GM10266 (cell line): Measurements from ENCODE around the gene SERF2.
"Not testable (repeated sequence)": the region's sequence is repeated elsewhere in the genome, so short reads cannot be mapped to it uniquely, and the experiment has no call there.

Experiments
- DNase-seq: peaks from one replicate; pipeline ENCODE4 v3.0.0; 2012; ENCODE audit errors: extremely low spot score
- TF ChIP-seq, protein P1 (sequence below): IDR thresholded peaks from 2 replicates; pipeline ENCODE4 v1.5.1; 2012; ENCODE audit warnings: mild to moderate bottlenecking, low read depth; ENCODE audit not compliant: control insufficient read depth, insufficient read depth; ENCODE audit errors: missing control alignments

The SERF2 gene

DNA sequence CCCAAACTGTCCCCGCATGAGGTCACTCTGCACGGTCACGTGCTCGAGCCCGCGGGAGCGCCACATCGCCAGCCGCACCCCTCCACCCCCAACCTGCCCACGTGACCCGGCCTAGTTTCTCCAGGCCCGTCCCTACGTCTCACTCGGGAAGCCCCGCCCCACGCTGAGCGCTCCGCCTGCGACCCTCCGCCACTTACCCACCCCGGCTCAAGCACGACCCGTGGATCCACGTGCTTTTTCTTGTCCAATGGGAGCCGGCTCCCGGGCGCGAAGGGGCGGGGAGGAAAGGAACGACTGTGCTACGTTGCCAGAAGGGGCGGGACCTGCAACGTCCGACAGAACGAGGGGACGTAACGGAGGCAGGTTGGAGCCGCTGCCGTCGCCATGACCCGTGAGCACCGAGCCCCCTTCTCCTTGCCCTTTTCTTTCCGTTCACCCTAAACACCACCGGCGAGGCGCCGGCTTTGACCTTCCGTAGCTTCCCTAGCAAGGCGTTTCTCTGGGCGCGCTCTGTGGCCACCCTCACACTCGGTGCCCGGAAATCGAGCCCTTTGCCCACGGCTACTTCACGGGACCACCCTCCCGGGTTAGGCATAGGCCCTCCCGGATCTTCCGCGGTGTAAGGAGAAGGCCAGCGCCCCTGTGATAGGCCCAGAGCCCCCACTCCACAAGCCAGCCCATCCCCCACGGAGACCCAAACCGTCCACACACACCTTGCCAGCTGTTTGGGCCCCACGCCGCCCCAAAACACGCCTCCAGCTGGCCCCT lies at the start of gene SERF2:
Gene SERF2, plus strand, starts transcription at position 328 of the 768 bp plus-strand sequence. Its CDS starts 57 bp downstream, at position 385.
- peak; percentile 94 for DNase-seq
- TF ChIP-seq, protein P1, sequence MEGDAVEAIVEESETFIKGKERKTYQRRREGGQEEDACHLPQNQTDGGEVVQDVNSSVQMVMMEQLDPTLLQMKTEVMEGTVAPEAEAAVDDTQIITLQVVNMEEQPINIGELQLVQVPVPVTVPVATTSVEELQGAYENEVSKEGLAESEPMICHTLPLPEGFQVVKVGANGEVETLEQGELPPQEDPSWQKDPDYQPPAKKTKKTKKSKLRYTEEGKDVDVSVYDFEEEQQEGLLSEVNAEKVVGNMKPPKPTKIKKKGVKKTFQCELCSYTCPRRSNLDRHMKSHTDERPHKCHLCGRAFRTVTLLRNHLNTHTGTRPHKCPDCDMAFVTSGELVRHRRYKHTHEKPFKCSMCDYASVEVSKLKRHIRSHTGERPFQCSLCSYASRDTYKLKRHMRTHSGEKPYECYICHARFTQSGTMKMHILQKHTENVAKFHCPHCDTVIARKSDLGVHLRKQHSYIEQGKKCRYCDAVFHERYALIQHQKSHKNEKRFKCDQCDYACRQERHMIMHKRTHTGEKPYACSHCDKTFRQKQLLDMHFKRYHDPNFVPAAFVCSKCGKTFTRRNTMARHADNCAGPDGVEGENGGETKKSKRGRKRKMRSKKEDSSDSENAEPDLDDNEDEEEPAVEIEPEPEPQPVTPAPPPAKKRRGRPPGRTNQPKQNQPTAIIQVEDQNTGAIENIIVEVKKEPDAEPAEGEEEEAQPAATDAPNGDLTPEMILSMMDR: no peak

GRCh38 chr15:43746245-43746902 lies 45.7 kb upstream of the SERF2 start, which contains the start of gene PDIA3:
PDIA3 (plus strand) TSS chr15:43746438; CDS start chr15:43746540, 102 bp downstream.
- DNase-seq: peak; percentile 93

DNA sequence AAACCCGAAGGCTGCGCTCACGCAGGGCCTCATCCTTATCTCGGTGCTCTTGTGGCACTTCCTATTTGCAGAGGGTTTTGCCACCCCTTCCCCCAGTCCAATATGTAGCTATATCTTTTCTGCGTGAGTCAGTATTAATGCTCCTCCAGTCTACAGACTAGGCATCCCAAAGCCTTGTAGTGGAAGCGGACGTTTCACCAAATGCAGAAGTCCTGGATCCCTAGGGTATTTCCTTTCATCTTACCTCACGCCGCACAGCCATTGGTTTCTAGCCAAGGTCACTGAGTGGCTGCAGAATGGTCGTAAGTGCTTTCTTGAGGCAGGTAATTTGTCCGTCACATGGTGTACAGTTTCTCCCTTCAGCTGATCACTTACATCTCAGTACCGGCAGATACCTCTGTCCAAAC lies 45.2 kb upstream of the SERF2 start:
- not testable (repeated sequence) for DNase-seq

- no peak for DNase-seq
- TF ChIP-seq, protein P1: no peak
Measured at GRCh38 chr15:43748376-43748775, 43.7 kb upstream of the SERF2 start.

GRCh38 chr15:43749690-43750345 lies 42.3 kb upstream of the SERF2 start:
- TF ChIP-seq, protein P1: no peak

DNA sequence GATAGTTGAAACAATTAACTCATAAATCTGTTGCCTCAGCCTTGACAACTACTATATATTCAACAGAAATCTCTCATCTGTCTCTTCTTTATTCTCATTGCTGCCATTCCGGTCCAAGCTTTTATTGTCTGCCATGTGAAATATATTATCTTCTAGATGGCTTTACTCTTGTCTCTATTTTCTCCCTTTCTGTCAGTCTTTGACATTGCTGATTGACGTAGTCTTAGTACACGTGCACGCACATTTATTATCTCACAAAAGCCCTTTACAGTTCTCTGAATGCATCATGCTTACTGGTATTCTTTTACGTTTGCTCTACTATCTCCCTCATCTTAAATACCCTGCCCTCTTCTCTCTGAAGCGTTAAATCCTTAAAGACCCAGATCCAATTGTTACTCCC lies 40.2 kb upstream of the SERF2 start:
- DNase-seq: no peak
- TF ChIP-seq, protein P1: no peak

More at GRCh38 chr15:43749690-43750345, 42.3 kb upstream of the SERF2 start:
- DNase-seq: peak; percentile 70

DNA sequence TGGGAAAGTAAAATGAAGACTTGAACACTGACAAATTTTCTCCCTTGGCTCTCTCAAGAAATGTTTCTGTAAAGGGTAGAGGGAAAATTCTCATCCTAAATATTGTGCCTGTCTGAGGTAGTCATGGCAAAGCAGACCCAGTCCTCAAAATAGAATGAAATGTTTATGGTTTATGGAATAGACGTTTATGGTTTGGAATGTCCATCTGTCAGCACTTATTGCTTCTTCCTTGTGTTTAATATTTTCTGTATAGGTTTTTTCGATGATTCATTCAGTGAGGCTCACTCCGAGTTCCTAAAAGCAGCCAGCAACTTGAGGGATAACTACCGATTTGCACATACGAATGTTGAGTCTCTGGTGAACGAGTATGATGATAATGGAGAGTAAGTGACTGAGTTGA lies 29.3 kb upstream of the SERF2 start:
- TF ChIP-seq, protein P1: no peak
- no peak for DNase-seq
